Effector CD4-positive, alpha-beta T cell (primary cell): ENCODE data around the gene CASP12.

Source experiments
- DNase-seq: peaks from one replicate; pipeline ENCODE4 v3.0.0-alpha.2; 2020

Gene CASP12

DNA sequence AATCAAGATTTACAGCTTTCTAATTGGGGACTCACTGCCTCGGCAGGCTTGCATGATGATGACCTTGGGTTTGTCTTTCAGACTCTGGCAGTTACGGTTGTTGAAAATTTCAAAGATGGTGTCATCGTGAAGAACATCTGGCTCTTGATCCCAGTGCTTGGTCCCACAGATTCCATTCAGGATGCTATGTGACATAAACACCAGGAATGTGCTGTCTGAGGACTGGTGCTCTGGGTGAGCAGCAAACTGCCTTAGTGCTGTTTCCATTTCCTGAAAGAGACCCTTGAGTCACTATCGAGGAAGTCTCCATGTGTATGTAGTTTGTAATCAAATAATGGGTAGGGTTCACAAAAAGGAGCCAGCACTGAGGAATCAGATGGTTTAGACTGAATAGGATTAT lies 7.1 kb downstream of the CASP12 start:
- DNase-seq: no peak

DNA sequence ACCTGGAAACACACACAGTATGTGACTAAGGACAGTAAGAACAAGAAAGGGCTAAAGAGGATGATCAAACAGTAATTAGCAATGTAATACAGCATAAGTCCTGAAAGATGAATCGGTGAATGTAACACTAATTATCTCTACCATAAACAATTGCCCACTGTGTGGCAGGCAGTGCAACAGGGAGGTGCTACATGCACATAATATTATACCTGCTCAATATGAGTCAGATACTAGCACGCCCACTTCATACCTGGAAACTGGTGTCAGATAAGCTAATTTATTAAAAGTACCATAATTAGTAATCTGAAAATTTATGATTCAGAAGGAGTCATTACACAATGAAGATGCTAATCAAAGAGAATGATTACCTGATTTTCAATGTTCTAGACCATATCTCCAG lies 14.9 kb downstream of the CASP12 start:
- no peak for DNase-seq

DNA sequence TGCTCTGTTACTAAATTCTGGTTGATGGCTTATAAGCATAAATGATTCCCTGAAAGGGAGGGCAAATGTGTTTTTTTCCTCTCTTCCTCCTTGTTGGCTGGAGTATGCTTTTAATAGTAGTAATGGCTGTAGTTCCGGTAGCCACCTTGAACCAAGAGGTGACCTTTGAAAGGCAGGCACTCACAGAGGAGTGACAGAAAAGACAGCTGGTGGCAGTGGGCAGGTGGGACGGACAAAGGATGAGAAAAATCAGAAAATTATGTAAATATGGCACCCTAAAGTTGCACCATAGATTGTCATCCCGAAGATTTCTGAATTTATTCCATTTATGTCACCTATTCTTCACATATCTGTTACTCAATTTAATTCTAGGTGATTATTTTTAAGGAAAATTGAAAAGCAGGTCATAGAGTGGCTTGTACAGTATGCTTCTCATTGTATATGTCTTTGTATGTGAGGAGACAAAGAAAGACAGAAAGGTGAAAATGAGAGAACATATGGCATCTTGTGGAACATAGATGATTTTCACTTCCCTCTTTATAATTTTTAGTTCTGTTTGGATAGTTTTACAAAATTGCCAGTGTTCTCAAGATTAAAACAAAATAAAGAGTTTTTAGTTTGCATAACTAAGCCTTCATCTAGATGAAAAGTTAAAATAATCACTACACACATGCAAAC lies 17.0 kb downstream of the CASP12 start:
- DNase-seq: no peak

DNA sequence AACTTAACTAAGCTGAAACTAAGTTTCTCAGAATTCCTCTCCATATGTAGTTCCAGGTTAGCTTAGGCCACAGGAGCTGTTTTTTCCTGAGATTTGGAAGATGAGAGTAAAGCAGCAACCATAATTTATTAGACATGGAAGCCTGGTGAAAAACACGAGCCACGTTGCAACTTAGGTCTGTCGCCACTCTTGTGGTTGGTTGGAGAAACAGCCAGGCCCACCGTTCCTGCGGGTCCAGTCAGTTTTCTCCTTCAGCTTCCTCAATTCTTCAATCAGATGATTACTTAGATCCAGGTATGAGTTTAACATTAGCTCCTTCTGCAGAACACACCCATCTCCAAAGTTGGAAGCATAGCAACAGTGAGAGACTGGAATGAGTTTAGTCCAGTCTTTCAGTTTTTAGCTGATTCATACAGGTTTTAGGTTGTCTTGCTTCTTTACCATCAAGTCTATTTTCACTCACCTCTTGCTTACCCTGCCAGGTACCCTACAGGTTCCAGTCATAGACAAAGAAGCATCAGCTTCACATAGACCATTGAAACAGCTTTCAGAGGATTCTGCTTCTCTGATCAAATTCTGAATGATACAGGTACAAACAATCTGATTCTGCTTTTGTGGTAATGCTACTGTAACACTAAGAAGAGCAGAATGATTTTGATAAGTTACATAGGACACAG lies 18.6 kb downstream of the CASP12 start:
- no peak for DNase-seq

DNA sequence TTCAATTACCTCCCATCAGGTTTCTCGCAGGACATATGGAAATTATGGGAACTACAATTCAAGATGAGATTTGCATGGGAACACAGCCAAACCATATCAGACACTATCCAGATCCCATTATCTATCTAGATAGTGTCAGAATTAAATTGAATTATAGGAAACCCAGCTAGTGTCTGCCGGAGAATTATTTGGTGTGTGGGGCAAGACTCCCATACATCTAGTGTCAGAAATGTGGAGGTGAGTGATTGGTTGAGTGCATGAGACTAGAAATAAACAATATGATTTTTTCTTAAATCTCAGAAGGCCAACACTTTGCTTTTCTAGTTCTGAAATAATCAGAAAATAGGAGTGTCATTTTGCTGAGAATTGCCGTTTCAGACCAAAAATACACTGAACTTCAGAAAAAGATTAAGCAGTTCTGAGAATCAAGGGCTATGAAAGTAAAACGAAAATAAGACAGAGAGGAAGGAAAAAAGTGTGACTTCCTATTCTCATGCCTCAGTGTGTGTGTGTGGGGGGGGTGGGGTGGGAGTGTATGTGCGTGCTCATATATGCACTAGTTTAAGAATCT lies 21.3 kb downstream of the CASP12 start:
- no peak for DNase-seq

DNA sequence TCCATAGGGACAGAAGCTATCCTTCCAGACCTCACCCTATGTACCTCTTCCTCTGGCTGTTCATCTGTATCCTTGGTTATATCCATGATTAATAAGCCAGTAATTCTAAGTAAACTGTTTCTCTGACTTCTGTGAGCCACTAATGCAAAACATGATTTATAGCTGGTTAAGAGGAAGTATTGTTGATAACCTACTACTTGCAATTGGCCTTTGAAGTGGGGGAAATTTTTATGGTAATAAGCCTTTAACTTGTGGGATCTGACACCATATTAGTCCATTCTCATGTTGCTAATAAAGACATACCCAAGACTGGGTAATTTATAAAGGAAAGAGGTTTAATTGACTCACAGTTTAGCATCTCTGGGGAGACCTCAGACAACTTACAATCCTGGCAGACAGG lies 21.9 kb downstream of the CASP12 start:
- no peak for DNase-seq

DNA sequence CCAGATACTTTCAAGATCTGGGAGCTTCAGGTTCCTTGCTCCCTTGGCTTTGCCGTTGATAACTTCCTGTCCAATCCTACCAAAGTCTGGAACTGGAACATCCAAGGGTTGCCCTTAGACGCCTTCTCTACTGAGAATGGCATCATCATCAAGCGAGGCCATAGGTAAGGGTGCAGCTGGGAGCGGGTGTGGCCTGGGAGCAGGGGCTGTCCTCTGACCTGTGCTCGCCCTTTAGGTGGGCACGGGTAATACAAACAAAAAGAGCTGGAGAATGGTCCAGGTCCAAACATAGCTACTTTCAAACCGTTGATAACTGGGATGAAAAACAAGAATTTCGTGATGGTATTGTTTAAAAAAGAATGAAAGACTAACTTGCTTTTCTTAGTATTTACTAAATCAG lies 25.0 kb downstream of the CASP12 start:
- DNase-seq: no peak

DNA sequence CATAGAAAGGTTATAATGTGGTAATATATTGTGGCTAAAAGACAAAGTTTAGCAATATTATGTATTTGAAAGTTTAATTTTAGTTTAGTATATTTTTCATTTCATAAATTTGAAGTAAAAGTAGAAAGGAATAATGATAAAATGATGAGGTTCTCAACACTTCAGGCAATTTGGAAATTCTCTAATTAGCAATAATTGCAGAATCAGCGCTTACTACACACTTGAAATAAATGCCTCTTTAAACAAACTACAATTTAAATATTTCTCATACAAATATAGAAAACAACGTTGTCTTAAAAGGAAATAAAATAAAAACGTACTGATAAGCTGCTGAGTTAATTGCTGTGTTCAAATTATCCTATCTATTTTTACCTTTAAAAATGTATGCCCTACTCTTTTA lies 25.9 kb downstream of the CASP12 start:
- DNase-seq: no peak

DNA sequence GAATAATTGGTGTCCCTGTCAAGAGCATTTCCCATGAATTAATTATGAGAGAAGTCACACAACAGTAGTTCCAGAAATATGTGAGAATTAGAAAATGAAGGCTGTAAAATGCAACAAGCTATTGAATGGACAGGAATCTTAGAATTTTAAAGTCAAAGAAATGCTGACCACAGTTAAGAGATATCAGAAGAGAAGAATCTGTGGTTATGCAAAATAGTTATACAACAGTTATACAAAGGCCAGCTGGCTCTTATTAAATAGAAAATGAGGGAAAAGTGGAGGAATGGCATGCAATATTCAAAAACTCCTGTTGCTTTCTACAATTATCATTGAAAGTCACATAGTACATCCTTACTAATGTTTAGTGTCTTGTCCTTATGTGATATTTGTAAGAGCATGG lies 27.4 kb downstream of the CASP12 start:
- no peak for DNase-seq

DNA sequence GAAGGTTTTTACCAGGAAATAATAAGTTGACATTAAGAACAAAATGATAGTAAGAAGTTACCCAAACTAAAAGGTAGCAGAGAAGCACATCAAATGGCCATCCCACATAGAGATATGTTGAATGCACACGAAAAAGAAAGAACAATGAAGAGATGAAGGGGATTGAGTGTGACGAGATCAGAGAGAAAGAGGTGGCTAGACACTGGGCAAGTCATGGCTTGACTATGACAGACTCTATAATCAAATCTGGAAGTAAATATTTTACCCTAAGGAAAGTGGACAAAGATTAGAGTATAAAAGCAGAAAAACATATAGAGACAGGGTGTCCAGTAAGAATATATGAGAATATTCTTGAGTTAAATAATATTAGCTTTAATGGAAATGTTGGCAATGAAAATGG lies 31.4 kb downstream of the CASP12 start:
- DNase-seq: no peak

DNA sequence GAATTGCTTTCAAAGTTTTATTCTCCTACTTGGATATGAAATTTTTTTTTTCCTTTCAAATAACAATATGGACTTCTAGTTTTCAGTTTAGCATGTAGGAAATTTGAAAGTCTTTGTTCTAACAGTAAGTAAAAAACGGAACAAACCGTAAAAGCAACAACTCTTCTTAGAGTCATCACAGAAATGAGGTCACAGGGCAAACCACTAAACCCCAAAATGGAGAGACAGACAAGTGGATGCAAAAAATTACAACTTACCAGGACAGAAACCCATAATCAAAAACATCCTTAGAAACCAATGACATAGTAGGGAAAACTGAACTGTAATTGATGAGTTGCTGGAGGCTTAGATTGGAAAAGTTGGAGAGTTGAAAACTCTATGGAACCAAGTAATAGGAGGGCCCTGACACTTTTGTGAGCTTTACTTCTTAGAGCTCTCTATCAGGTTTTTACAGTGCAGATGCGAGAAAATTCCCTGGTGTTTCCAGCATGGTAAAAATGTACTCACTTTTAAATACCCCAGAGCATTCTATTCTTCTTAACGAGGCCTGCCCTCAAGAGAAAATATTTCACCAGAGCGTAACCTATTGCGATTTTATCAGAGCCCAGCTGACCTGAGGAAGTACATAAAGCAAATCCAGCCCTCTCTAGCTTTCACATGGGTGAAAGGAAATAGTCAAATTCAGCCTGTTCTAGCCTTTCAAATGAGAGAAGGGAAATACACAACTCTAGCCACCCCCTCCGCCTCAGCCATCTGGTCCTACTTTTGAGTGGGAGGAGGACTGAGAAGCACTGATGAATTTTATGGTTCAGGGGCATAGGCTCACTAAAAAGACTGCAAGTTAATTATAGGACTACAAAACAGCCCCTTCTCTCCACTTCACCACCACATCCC lies 39.1 kb downstream of the CASP12 start:
- no peak for DNase-seq

DNA sequence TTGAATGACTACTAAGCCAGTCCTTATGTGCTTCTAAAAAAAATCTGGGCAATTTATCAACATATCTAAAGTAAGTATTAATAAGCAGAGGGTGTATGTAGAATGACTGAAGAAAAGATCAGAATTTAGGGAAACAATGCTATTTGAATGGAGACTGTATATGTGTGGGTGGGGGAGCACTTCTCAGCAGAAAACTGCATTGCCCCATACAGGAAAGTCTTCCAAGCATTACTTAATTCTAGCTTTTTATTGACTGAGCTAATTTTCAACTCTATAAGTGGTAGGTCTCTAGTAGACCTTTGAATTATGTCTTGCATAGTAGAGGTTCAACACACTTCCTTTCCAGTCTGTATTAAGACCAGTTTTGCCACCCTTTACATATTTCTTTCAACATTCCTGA lies 41.7 kb downstream of the CASP12 start:
- DNase-seq: no peak

DNA sequence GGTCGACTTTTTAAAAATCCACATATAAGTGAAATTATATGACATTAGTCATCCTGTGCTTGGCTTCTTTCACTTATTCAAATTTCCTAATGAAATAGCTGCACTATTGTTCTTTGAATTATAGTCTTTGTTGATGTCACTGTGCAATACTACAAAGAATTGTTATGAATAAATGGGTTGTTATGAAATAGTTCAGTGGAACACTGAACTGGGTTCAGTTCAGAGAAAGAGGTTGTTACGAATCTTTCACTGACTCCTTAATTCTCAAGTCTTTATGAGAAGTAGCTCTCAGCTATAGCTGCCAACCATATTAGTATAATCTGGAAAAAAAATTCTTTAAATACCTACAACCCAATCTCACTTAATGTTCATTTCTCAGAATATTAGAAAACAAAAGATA lies 42.3 kb downstream of the CASP12 start:
- DNase-seq: no peak

DNA sequence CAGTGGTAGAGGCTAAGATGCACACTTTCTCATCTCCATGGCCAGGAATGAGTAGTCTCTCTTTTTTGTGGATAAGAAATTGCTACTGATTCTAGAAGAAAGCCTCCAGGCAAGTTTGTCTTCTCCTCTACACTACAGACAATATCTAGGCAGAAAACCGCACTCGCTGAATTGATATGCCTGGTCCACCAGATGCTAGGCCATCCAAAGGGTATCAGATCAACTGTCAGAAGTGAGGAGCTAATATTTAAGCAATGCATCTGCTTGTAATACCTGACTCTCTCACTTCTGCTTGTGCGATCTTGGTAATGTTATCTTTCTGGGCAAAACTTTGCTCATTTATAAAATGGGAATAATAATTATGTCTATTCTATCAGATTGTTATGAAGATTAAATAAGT lies 45.0 kb downstream of the CASP12 start:
- no peak for DNase-seq

DNA sequence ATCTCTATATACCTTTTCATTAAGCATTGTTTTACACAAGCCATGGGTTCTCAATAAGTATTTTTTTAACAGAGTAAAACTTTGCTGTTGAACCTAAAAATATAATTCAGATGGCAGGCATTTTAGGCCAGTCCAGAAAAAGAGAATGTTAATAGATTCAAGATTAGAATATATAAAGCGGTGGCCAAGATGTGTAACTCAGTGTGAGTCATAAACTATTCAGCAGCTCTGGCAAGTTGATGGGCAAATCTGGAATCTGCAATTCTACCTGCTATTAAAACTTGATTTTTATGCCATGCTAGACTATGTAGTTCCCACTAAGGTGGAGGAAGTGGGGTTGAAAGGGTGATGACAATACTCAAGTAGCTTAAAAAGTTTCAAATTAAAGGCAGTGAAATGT lies 45.4 kb downstream of the CASP12 start:
- DNase-seq: no peak

DNA sequence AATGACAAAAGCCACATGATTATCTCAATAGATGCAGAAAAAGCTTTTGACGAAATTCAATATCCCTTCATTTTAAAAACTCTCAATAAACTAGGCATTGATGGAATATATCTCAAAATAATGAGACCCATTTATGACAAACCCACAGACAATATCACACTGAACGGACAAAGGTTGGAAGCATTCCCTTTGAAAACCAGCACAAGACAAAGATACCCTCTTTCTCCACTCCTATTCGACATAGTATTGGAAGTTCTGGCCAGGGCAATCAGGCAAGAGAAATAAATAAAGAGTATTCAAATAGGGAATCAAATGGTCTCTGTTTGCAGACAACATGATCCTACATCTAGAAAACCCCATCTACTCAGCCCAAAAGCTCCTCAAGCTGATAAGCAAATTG lies 52.0 kb downstream of the CASP12 start:
- DNase-seq: no peak

DNA sequence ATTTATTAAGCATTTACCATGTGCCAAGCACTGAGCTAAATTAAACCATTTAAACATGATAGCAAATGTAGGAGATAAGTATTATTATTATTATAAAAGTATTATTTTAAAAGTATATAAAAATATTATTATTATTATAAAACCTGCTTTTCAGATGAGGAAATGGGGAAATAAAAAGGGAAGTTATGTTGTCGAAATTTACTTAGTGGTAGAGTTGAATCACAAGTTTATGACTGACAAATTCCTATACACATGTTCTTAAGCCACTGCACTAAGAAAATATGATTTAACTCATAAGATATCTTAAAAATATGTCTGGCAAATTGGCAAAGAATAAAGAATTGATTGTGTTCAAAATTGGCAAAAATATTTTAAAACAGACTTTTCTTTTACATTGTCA lies 53.8 kb downstream of the CASP12 start:
- no peak for DNase-seq

DNA sequence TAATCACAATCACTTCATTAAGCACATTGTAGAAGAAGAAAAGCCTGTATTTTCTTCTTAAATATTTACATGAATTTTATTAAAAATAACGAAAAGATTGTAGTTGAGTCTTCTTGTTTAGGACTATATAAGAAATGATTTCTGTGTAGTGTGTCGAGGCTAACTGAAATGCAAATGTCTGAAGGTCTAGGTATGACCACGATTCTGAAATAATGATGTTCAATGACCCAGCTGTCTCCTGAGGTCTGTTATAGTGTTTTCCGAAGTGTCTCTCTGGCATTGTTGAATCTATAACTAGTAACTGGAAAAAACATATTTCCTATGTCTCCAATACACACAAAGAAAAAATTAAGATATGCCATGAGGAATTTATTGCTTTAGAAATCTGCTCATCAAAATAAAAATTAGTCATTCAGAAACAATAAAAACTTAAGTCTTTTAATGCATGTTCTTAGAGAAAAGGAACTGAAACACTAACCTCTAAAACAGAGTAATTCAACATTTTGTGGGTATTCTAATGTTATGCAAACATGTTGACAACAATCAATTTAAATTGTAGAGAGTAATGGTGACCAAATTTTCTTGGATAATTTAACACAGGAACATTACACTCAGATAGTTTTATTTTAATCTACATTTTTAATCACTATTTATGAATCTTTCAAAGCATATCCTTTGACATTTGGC lies 55.0 kb downstream of the CASP12 start:
- DNase-seq: no peak

DNA sequence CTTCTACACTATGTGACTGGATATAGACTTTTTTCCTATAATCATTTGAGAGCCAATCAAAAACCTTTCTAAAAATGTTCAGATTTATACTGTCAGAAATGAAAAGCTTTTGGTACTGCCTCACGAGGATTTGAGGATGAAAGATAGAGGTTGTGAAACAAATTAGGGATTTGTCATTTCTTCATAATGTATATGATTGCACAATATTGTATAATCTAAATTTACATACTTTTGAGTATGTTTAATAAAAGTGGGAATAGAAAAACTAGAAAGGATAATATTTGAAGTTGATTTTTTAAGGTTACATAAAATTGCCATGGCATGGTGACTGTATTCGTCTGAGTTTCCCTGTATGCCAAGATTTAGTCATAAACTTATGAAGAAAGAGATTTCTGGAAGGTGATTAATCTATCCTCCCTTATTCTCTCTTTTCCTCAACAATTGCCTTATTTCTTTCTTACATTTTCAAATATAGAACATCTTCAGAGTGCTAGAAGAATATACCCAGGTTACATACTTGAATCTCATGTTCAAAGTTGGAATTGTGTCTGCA lies 56.2 kb downstream of the CASP12 start:
- DNase-seq: no peak

DNA sequence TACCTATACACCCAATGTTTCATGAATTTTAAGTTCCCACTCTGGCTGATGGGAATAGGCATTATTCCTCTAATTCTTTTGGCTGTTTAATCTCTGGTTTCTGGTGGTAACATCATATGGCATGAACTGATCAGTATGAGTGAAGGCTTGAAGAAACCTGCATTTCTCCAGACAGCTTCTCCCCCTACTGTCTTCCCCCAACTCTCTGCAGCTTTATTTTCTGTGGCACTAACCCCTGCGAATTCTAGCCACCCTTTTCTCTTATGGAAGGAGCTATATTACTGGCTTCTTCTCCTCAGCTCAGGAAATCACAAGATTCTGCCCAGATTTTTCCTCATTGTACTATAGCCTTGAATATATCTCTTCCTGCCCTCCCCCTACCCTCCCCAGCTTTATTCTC lies 57.1 kb downstream of the CASP12 start:
- no peak for DNase-seq

DNA sequence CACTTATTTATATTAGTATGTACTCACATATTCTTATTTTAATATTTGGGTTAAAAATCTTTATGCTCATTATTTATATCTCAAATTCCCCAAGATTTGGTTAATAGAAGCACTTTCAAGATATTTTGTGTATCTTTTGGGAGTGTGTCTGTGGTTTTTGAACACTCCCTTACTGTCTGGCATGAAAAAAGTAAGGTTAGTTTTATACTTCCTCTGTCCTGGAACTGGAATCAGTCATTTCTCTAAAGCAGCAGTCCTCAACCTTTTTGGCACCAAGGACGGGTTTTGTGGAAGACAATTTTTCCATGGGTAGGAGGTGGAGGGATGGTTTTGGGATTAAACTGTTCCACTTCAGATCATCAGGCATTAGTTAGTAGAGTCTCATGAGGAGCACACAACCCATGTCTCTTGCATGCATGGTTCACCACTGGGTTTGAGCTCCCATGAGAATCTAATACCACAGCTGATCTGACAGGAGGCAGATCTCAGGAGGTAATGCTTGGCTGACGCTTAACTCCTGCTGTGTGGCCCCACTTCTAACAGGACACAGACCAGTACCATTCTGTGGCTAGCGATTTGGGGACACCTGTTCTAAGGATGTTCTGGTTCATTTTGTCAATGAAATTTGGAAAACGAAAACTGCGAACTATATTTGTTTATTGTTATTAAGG lies 60.2 kb downstream of the CASP12 start:
- no peak for DNase-seq

DNA sequence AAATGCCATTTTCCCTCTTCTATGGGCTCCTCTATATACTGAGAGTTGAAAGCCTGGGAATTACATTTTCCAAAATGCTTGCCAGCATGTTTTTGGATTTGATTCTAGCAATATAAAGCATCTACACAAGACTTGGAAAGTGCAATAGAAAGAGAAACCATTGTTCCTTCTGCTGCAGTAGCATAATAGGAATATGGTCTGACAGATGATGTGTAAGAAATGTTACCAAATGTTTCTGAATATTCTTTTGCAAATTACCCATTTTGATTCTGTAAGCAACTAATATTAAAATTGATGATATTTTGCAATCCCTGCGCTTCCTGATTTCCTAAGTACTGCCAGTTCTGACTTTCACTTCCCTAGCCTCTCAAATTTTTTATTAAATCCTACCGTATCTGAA lies 61.6 kb downstream of the CASP12 start:
- no peak for DNase-seq
